GM19240 (cell line): ENCODE results near the gene FAM78A.

Experiments
- DNase-seq: peaks from one replicate; pipeline ENCODE4 v3.0.0; 2011; ENCODE audit warnings: low spot score; ENCODE audit not compliant: insufficient read length

Gene FAM78A

GRCh38 chr9:131239161-131239975 lies 36.9 kb downstream of the FAM78A start:
- no peak for DNase-seq

GRCh38 chr9:131238402-131239021 lies 37.8 kb downstream of the FAM78A start:
- no peak for DNase-seq

GRCh38 chr9:131237931-131238401 lies 38.3 kb downstream of the FAM78A start:
- peak; percentile 78 for DNase-seq

GRCh38 chr9:131237291-131237690 lies 39.0 kb downstream of the FAM78A start:
- no peak for DNase-seq

- no peak for DNase-seq
Observed at GRCh38 chr9:131236761-131237160, 39.5 kb downstream of the FAM78A start.

GRCh38 chr9:131236161-131236560 lies 40.1 kb downstream of the FAM78A start:
- no peak for DNase-seq

- DNase-seq: no peak
Observed at GRCh38 chr9:131235480-131235851, 40.8 kb downstream of the FAM78A start.

- DNase-seq: no peak
Observed at GRCh38 chr9:131234799-131235479, 41.4 kb downstream of the FAM78A start.

- DNase-seq: no peak
Observed at GRCh38 chr9:131233995-131234394, 42.3 kb downstream of the FAM78A start.

- DNase-seq: no peak
Observed at GRCh38 chr9:131233556-131233955, 42.8 kb downstream of the FAM78A start.

- DNase-seq: no peak
Observed at GRCh38 chr9:131228988-131229387, 47.3 kb downstream of the FAM78A start.

- DNase-seq: no peak
Observed at GRCh38 chr9:131227959-131228460, 48.3 kb downstream of the FAM78A start.

GRCh38 chr9:131227112-131227958 lies 49.0 kb downstream of the FAM78A start:
- no peak for DNase-seq

GRCh38 chr9:131226226-131226625 lies 50.1 kb downstream of the FAM78A start:
- no peak for DNase-seq

GRCh38 chr9:131222460-131222859 lies 53.9 kb downstream of the FAM78A start:
- DNase-seq: no peak

- DNase-seq: no peak
Observed at GRCh38 chr9:131220485-131220884, 55.8 kb downstream of the FAM78A start.

- DNase-seq: no peak
Observed at GRCh38 chr9:131218370-131218769, 57.9 kb downstream of the FAM78A start.

GRCh38 chr9:131217331-131218031 lies 58.8 kb downstream of the FAM78A start:
- DNase-seq: no peak

- no peak for DNase-seq
Observed at GRCh38 chr9:131216806-131217205, 59.5 kb downstream of the FAM78A start.

GRCh38 chr9:131214876-131215275 lies 61.4 kb downstream of the FAM78A start:
- no peak for DNase-seq
